Fibroblast of the aortic adventitia (primary cell): Measurements from ENCODE around the gene NPM1. TPM values are rescaled to one million over a fixed set of nuclear protein-coding genes. Genes with fewer than 3 reads are reported as not detected.

Experiments
- DNase-seq: peaks from one replicate; pipeline ENCODE4 v3.0.0-alpha.2; 2010; ENCODE audit warnings: low read depth
- H3K4me3 ChIP-seq: 2 replicates; pipeline ENCODE4 v1.5.1; 2011; ENCODE audit warnings: low read depth, mild to moderate bottlenecking, control low read depth, low read length, moderate library complexity
- CTCF ChIP-seq: IDR thresholded peaks from 2 replicates; pipeline ENCODE4 v1.5.1; 2011; ENCODE audit warnings: mild to moderate bottlenecking, low read length, control low read depth, inconsistent platforms; ENCODE audit not compliant: insufficient read depth
- total RNA-seq: library from RNA; depleted of rRNA; stranded (reverse); fragments of >200 nt; gene quantifications from 2 replicates; pipeline ENCODE4 v1.2.3, GENCODE V29; 2012; ENCODE audit warnings: low replicate concordance

Gene NPM1
- total RNA-seq, 1 donor: 1,373 TPM

GRCh38 chr5:171435908-171436307, 48.3 kb downstream of the NPM1 start:
- no peak overlapping the region for H3K4me3 ChIP-seq
- no peak for TF ChIP-seq CTCF
- DNase-seq: no peak

DNA sequence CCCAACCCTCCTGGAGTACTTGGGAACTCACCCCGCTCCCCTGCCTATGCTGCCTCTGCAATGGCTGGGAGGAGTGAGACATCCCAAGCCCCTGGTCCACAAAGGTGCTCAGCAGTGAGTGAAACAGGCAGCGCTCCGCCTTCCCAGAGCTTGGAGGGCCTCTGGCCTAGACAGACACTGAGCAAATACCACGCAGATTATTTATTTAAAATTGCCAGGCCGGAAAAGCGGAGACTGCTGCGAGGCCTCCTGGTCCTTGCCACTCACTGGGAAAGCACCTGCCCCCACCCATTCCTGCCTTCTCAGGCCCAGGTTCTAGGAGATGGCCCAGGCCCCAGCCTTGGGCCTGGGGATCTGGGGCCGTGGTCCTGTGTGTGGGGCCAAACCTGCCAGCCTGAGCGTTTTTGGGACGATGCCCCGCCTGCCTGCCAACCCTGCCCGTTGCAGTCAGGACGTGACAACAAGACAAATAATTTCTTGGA, 49.2 kb downstream of the NPM1 start:
- no peak for DNase-seq
- no peak overlapping the region for H3K4me3 ChIP-seq
- no peak for TF ChIP-seq CTCF

DNA sequence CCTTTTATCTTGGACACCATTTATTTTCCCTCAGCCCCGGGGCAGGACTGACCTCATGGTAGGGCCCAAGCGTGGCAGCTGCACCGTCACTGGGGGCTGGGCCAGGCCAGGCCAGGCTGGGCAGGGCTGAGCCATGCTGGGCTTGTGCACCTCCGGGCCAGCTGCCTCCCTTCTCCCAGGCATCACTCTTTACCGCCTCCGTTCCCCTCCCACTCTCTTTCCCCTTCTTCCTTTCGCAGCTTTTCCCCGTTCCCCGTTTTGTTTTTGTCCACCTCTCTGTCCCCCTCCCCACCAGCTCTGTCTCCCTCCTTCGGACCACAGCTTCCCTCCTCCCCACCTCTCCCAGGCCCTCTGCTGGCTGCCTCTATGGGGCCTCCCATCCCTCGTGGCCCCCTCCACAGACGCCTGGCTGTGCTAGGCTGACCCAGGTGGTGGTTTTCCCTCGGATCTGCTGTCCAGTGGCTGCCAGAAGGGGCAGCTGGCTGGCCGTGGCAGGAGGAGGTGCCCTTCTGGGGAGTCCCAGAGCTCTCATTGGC, 49.7 kb downstream of the NPM1 start:
- no peak for TF ChIP-seq CTCF
- no peak overlapping the region for H3K4me3 ChIP-seq
- no peak for DNase-seq

DNA sequence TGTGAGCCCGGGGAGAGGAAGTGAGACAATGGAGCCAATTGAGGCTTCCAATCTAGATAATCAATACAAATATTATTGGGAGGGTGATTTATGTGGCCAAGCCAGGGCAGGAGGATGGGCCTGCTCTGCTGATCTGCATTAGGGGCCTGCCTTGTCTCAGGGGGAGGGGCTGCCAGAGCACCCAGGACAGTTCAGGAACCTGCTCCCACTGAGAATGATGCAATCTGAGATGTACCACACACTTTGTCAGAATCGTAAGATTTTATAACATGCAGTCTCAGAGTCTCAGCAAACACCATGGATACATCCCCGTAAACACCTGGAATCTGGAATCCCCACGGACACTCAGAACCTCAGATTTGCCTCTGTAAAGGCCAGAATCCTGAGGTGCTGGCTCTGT, 51.1 kb downstream of the NPM1 start:
- H3K4me3 ChIP-seq: no peak overlapping the region
- DNase-seq: no peak
- TF ChIP-seq CTCF: no peak

DNA sequence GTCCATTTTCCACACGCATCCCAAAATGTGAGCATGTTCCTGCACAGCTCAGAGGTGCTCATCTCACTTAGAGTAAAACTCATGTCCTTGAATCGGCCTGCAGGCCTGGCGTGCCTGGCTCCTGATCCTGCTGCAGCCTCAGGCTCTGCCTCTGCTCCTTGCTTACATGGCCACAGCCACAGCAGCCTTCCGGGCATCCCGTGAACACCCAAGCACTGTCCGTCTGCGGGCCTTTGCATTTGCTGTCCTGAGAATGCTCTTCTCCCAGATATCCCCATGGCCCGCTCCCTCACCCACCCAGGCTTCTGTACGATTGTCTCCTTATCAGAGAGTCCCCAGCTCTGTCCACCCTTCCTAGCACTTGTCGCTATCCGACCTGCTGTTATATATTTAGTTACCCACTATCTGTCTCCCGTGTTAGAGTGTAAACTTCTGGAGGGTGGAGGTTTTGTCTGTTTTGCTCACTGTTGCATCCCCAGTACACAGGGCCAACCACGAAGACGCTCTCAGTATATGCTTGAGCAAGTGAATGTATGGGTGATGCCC, 53.7 kb downstream of the NPM1 start:
- H3K4me3 ChIP-seq: no peak overlapping the region
- no peak for TF ChIP-seq CTCF
- no peak for DNase-seq

DNA sequence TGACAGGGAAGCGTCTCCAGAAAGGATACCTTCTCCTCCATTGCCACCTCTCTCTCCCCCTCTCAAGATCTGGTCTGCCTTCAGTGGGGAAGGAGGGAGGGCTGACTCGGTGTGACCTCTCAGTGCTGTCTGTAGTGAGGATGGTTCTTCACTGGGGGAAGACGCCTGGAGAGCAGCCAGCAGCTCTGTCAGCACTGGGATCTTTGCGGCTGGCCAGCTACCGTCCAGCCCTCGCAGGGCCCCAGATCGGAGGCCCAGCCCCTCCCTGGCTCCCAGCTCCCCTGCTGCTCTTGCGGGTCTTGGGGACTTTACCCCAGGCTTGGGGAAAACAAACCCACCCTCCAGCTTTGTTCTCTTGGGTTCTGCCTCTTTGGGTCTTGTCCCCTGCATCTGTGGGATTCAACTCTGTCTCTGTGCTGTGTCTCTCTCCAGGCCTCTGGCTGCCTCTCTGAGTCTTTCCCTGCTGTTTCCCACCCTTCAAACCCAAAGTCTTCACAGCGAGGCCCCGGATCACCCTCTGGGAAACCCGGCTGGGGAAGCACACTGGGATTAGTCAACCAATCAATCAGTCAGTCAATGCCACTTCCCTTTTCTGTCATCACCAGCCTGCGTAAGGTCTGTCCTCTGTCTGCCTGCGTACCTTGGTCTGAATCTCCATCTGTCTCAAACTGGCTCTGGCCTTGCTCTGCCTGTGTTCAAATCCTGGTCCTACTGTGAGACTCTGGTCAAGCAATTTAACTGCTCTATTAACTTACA, 54.8 kb downstream of the NPM1 start:
- peak; percentile 17 for DNase-seq
- no peak overlapping the region for H3K4me3 ChIP-seq
- TF ChIP-seq CTCF: no peak
